Right forelimb (tissue), 1 donor: Measurements from ENCODE around the gene MCTP1.
"Not testable (repeated sequence)": the region's sequence is repeated elsewhere in the genome, so short reads cannot be mapped to it uniquely, and the experiment has no call there.

ENCODE experiments used
- DNase-seq: peaks from one replicate; pipeline ENCODE4 v3.0.0-alpha.2; 2018

The MCTP1 gene

DNA sequence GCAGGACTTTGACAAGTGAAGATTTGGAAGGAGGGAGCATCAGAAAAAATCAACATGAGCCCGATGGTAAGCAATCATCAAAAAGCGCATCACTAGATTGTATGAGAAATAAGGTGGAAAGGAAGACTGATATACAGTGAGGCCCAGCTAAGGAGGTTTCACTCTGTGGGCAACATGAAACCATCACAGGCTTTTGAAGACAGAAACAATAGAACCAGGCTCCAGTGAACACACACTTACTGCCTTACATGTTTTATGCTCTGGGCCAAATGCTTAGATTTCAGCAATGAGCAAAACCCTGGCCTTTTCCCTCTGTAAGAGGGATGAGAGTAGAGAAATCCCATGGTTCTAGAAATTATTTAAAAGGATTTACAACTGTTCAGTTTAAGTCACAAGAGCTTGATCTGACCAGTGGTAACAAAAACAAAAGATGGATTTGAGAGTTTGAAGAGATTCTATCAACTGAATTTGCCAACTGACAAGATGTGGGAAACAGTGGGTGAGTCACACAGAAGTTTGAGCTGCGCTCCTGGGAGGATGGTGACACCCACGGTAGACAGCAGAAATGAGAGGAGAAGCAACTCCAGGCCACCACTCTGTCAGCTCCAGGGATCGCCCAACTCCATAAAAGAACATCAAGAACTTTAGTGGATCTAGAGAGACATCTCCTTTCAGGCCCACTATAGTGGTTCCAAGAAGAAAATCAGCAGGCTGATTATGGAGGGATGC lies 261.8 kb downstream of the MCTP1 start:
- DNase-seq = no peak

DNA sequence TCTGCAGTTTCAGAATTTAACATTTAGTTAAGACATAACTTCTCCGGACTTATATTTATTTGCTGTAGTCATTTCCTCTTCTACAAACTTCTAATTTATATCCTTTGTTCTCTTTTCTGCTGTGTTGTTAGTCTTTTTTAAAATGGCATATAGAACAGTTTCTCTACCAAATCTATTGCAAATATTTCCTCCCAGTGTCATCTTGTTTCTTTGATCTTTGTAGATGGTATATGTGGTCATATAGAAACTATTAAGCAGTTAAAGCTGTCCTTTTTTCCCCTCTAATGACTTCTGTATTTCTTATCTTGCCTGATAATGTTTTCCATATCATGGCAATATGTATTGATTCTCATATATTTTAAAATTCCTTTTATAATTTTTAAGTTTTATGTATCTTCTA lies 264.5 kb downstream of the MCTP1 start:
- DNase-seq = no peak

DNA sequence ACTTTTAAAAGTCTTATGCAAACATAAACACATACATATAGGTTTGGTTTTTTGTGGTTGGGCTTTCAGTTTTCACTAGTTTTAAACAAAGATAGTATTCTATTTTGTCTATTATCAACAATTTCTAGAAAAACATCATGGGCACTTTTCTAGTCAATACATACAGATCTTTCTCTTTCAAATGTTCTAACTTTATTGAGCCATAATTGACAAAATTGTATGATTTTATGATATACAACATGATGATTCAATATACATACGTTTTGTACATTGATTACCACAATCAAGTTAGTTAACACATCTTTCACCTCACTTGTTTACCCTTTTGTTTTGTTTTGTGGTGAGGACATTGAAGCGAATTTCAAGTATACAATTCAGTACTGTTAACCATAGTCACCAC lies 265.9 kb downstream of the MCTP1 start:
- DNase-seq = no peak

DNA sequence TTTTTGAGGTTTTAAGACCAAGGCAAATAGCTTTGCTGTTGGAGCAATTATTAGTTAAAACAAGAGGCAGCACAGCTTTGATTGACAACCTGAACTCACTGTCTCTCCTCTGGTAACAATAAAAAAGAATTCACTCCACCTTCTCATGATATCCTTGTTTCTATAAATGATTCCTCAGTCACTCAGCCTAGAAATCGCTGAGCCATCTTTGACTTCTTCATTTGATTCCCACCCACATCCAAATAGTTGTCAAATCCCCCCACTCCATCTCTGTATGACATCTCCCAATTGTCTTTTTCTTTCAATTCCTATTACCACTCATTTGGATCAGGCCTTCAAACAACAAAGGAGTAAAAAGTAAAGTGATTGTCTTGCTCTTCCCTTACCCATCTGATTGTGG lies 266.4 kb downstream of the MCTP1 start:
- no peak for DNase-seq

DNA sequence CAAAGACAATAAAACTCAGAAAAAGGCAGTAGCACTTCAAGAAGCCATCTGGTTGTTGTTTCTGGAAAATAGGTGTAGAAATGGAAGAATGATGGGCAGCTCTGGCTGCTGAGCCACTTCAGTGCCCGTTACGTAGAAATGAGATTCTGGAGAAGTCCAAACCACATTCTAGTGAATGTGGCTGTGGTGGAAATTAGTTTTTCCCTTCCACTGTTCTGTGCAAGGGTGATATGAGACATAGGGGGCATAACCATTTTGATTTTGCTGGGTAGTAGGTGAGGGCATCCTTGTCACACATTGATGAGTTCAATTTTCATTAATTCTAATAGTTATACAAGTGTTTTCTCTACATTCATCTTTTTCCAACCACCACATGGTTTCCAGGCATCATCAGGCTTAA lies 275.1 kb downstream of the MCTP1 start:
- no peak for DNase-seq

DNA sequence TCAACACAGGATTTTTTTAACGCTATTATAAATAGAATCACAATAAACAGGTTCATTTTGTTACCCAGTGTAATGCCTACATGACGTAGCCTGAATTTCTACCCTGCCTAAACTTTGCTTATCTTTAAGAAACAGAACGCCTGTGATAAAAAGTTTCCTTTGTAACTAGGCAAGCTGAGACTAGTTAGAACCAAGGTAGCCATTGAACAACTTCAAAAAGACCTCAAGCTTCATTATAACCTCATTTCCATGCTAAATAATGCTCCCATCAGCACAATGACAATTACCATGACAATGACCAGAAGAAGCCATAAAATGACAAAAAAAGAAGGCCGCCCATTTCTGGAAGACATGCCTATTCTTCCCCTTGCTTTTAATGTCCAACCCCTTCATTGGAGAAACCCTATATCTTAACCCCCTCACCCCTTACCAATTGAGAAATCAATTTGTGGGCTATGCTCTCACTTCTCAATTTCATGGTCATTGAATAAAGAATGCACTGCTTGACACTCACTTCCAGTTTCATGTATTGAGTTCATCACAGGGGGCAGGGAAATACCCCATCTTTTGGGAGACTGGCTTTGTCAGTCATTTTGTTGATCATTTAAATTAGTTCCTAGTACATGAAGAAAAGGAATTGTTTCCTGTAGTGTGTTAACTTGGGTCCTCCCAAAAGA lies 276.8 kb downstream of the MCTP1 start:
- DNase-seq = no peak

DNA sequence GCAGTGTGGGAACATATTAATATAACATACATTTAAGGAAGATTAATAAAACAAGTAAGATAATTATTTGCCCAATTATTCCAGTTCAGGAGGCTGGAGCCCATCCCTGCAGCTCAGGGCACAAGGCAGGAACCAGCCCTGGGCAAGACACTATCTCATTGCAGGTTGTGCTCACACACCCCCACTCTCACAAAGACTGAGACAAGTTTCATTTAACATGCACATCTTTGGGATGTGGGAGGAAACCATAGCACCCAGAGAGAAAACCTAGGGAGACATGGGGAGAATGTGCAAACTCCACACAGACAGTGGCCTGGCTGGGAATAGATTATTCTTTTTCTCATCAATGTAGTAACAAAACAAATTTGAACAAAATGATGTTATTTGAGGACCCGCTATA lies 279.1 kb downstream of the MCTP1 start:
- DNase-seq = no peak

DNA sequence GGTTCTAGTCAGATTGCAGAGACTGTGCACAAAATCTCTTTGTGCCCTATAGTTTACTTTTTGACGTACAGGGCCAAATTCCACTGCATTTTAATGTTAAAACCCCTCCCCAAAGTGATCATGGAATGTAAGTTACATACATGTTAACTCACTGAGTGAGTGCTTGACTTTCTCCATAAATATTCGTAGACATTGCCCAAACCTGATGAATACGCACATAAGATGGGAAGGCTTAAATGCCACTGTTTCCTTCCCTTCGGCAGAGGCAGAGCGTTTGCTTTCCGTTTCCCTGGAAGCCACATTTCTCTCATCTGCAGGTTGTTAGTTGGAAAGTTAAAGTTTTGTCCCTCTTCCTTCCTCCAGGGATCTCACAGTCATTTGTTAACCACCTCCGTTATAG lies 286.2 kb downstream of the MCTP1 start:
- DNase-seq = no peak

DNA sequence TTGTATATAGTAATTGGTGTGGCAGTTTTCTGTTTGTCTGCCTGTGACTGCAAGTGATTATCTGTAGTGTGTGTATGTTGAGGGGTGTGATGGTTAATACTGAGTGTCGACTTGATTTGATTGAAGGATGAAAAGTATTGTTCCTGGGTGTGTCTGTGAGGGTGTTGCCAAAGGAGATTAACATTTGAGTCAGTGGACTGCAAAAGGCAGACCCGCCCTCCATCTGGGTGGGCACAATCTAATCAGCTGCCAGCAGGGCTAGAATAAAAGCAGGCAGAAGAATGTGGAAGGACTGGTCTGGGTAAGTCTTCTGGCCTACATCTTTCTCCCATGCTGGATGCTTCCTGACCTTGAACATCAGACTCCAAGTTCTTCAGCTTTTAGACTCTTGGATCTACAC lies 290.4 kb downstream of the MCTP1 start:
- DNase-seq = not testable (repeated sequence)

DNA sequence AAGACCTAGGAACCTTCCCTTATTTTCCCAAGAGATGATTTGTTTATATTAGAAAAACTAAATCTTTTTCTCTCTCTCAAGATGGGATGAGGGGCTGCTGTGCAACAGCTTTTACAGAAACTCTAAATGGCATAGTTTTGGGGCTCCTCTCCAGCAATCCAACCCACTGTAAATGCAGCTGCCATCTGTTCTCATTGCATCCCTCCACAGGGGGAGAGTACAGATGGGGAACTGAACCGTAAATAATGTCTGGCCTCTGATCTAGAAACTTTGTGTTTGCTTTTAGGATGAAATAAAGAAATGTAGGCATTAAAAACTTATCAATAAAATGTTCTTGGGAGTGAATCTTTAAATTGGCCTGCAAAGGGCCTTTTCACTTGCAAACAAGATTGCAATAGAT lies 291.4 kb downstream of the MCTP1 start:
- DNase-seq = no peak

DNA sequence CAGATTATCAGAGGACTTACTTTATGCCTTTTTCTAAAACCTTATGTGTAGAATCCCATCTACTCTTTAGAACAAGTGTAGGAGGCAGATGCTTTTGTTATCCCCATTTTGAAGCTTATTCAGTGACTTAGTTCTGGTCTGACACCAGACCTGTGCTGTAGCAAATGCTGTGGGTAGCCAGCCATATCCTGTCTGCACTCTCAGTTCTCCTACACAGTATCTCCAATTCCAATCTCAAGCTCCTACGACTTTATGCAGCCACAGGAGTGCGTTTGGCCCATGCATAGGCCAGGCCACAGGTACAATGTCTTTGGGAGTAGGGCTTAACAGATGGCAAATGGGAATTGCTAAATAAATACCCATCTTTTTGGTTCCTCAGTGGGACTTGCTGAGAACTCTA lies 292.6 kb downstream of the MCTP1 start:
- no peak for DNase-seq

DNA sequence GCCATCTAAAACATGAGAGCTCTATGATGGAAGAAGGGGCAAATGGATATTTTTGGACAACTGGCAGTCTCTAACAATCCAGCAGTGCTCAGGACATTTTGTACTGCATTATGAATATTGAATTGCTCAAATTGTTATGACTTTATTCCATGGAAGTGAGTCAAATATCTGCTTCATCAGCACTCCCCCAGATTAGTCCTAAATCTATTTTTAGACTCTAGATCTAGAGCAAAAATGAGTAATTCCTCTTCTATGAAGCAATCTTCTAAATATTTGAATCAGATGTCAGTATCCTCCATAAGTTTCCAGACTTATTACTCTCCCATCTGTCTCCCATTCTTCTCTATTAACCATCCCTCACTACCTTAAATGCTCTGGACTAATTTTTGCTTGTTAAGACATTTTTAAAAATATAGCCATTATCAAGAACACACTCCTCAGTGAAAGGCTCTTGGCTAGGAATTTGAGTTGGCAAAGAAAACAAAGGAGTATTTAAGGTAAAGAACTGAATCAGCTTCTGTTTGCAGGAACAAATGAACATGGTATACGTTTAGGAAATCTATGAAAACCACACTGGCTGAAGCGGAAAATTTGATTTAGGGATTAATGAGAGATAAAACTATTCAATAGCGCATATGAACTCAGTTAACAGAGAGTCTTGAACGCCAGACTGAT lies 300.9 kb downstream of the MCTP1 start:
- no peak for DNase-seq

DNA sequence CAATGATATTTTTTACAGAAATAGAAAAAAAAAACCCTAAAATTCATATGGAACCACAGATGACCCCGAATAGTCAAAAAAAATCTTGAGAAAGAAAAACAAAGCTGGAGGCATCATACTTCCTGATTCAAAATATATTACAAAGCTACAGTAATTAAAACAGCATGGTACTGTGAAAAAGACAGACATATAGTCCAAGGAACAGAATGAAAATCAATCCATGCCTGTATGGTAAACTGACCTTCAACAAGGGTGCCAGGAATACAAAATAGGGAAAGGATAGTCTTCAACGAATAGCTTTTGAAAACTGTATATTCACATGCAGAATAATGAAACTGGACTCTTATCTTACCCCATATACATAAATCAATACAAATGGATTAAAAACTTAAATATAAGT lies 307.5 kb downstream of the MCTP1 start:
- DNase-seq = no peak

DNA sequence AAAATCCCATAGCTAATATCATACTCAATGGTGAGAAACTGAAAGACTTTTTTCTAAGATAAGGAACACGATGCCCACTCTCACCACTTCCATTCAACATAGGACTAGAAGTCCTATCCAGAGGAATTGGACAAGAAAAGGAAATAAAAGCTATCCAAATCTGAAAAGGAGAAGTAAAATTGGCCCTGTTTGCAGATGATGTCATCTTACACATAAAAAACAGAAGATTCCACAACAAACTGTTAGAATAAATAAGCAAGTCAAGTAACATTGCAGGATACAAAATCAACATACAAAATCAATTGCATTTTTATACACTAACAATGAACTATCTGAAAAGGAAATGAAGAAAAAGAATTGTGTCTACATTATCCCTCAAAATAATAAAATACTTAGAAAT lies 308.0 kb downstream of the MCTP1 start:
- no peak for DNase-seq

DNA sequence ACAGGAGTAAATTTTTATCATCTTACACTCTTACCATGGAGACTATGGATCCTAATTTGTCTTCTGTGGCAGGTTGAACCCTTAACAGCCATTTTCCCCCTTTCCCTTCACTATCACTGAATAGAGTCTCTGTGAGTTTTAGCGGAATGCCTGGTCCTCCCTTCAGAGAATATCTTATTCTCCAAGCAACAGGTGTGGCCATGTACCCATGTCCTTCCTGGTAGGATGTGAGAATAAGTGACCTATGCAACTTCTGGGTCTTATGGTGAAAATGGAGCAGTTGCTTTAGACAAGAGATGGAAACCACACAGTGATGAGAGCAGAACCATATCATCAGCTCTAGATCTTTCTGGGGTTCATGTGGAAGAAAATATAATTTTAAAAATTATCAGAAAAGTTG lies 312.6 kb downstream of the MCTP1 start:
- DNase-seq = no peak

DNA sequence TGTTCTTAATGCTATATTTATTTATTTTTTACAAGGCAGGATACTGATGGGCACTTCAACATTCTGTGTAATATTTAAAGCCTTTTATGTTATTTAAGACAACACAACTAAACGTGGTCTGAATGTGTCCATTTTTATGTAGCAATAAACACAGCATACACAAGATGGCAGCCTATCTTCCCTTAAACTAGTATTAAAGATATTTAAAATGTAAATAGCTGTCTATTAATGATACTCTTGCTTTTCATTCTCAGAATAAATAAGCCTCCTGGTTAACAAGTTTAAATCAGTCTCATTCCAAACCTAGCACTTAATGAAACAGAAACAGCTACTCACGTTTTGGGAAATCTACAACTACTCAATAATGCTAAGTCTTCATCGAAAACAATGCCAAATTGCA lies 315.7 kb downstream of the MCTP1 start:
- no peak for DNase-seq

DNA sequence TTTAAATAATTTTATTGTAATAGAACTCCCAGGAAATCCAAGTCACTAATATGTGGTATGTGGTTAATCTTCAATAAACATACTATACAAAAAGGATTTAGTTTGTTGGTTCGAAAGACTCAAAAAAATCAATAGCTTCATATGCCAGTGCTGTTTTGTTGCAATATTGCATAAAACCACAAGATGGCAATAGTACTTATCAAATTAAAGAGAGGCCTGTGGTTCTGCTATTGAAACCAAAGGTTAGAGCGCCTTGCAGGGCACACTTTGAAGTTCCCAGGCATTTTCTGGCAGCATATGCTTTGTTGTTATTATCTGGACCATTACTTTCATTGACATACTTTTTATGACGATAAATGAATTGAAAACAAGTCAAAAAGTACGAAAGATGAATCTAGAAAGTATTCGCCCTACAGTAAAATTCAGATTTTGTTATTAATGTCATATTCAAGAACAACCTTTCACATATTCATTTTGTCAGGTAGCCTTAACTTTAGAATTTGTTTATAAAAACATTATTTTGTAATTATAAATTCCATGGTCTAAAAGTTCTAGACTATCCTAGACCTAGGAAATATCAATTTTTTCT lies 316.3 kb downstream of the MCTP1 start:
- DNase-seq = no peak

DNA sequence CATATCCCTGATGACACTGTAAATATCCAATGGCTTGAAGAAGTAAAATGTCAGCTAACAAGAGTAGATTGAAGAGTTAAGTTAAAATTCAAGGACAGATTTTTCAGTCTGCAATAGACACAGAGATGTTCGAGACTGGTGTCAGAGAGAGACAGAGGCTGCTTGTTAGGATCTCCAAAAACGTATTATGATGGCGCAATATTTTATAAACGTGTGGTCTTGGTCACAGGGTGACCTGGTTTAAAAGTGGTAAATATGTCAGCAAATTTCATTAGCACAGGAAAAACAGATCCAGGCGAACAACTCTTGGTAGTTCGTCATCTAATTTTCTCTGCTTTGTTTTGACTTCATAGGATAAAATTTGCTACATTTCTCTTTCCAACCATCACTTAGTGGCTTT lies 317.4 kb downstream of the MCTP1 start:
- no peak for DNase-seq

DNA sequence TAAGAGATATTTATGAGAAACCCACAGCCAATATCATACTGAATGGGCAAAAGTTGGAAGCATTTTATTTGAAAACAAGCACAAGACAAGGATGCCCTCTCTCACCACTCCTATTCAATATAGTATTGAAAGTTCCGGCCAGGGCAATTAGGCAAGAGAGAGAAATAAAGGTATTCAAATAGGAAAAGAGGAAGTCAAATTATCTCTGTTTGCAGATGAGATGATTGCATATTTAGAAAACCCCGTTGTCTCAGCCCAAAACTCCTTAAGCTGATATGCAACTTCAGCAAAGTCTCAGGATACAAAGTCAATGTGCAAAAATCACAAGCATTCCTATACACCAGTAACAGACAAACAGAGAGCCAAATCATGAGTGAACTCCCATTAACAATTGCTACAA lies 325.6 kb downstream of the MCTP1 start:
- DNase-seq = not testable (repeated sequence)

DNA sequence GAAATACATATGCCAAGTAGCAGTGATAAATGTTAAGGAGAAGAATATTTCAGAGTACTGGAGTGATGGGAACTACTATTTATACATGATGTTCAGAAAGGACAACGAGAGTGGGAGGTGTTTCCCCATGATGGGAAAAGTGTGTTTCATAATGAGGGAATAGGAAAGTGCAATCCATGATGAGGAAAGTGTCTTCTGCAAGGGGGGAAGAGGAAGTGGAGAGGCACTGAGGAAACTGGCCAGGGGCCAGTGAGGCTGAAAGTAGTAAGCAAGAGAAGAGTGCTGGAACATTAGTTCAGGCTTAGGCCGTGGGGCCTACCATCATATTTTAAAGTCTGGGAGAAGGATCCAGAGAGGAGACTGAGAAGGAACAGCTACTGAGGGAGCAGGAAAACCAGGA lies 339.2 kb downstream of the MCTP1 start:
- DNase-seq = no peak

DNA sequence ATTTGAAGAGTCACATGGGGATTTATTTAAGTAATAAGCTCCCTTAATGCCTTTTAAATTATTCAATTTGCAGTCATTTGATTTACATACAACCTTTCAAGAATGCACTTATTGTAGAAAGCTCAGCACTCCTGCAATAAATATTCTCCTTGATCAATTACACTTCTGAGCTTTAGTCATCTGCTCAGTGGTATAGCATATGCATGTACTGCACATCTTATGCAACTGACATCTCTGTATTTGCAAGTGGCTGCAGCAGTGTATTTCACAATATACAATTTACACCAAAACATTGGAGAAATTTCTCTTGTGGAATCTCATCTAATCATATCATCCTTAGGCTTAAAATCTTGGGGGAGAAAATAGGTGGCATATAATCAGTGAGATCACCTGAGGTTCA lies 340.7 kb downstream of the MCTP1 start:
- no peak for DNase-seq

DNA sequence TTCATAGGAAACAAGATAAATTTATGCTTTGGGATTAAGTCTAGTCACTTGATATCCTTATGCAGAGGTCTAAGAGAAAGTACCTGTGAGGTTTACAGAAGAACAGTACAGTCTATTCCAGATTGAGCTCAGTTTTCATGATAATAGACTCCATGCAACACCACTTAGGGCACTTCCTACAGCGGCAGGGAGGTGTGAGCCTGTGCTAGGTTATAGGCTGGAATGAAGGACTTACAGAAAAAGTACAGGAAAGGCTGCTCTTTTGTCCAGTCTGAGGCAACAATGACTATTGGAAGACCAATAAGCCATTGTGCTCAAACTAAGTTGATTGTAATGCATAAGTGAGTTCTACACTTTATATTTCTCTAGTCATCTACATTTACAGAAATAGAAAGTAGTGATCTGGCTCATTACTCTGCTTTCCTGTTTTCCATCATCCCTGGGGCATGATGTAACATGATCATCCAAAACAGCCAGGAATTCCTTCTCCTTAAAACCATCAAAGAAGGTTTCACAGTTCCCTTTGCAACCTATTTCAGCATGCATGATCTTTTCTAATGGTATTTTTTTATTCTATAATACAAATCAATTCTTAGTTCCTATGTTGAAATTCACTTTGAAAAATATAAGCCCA lies 343.7 kb downstream of the MCTP1 start:
- DNase-seq = no peak

DNA sequence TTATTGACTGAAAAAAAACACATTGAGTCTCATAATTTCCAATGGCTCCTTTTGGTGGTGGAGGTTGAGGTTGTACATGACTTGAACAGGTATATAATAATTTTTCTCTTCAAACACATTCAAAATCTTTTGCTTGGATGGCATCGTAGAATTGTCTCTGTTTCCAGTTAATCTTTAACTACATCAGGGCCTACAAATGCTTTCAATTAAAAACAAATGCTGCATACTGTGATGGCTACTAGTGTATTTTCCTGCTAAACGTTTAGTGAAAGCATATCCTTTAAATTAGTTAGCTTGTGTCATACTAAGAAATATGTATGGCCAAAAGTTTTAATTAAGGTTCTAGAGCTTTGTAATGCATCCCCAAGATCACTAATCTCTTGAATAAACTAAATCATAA lies 352.6 kb downstream of the MCTP1 start:
- no peak for DNase-seq

DNA sequence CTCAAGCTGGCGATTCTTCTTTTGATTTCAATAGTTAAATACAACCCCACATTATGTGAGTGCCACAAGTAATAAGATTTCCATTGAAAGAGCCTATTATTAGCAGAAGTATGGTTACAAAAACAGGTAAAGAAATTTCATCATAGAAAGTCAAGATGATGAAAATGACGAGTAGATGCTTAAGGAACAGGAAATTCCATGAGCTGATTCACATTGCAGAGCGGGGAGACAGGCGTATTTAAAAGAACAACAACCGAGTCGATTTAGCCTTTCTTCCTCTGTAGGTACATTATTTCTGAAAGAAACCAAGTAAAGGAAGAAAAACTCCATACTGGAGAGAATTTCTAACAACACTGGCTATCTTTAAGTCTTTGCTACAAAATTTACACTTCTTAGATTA lies 356.0 kb downstream of the MCTP1 start:
- DNase-seq = no peak
